Bronchial epithelial cell (primary cell): ENCODE data around the gene EPB41. TPM values are rescaled to one million over a fixed set of nuclear protein-coding genes. Genes with fewer than 3 reads are reported as not detected.

Experiments used
- DNase-seq: peaks from one replicate; pipeline ENCODE4 v3.0.0-alpha.2; 2010; ENCODE audit warnings: low read depth
- FAIRE-seq: peaks from 2 replicates; lab custom pipeline; 2011; peaks lifted over from hg19 to GRCh38; lab: Jason Lieb, UNC
- H3K27me3 ChIP-seq: 2 replicates; pipeline ENCODE4 v1.5.1; 2011; ENCODE audit warnings: low read length; ENCODE audit not compliant: control insufficient read depth, insufficient read depth
- H3K36me3 ChIP-seq: 2 replicates; pipeline ENCODE4 v1.5.1; 2011; ENCODE audit warnings: low read length; ENCODE audit not compliant: control insufficient read depth, insufficient read depth
- H3K4me3 ChIP-seq: 2 replicates; pipeline ENCODE4 v1.5.1; 2011; ENCODE audit warnings: mild to moderate bottlenecking, low read depth, low read length, control low read depth
- CTCF ChIP-seq: IDR thresholded peaks from 2 replicates; pipeline ENCODE4 v1.5.1; 2011; ENCODE audit warnings: mild to moderate bottlenecking, moderate library complexity, low read length, control low read depth, inconsistent platforms; ENCODE audit not compliant: insufficient read depth, severe bottlenecking
- total RNA-seq: library from RNA; depleted of rRNA; stranded (reverse); fragments of >200 nt; gene quantifications from 2 replicates; pipeline ENCODE4 v1.2.1, GENCODE V29; 2014

EPB41 gene
- total RNA-seq, 1 donor from 2014 or later, result 21.6 TPM

DNA sequence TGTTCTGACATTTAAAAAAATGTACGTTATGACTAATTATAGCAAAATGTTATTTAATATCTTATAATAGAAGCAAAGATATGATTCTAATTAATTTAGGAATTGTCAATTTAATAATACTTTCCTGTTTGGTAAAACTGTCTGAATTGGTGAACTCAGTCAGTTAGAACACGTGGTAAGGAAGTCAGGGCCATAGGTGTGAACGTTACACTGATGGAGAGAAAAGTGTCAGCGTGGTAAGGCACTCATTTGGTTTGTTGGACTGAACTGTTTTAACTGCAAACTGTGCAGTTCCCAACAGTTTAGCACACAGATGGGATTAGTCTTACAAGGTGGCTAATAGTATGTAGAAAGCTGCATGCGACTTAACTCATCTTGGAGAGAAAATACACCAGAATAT lies 102.9 kb downstream of the EPB41 start:
- no peak for FAIRE-seq
- TF ChIP-seq CTCF, result no peak
- no peaks in the 10 kb centered on the region for H3K36me3 ChIP-seq

DNA sequence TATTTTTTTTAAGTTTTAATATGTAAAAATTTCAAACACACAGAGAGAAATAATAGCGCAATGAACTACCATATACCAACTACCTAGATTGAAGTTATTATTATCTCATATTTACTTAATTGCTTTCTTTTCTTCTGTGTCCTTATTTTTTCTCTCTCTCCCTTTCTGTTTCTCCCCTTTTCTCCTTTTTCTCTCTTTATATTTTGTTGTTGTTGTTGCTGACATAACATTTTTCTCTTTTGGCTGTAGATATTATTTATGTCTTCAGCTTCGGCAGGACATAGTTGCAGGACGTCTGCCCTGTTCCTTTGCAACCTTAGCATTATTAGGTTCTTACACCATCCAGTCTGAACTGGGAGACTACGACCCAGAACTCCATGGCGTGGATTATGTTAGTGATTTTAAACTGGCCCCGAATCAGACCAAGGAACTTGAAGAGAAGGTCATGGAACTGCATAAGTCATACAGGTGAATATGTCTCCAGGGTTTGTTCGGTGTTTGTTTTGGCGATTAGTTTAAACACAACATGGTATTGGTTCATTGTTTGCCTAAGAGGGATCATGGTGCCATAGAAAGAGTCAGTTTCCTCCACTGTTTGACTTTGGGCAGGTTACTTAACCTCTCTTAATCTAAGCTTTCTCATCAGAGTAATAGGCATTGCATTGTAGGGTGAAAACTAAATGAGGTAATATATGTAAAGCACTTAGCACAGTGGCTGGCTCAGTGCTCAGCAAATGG lies 103.8 kb downstream of the EPB41 start:
- FAIRE-seq, result no peak
- TF ChIP-seq CTCF, result no peak
- no peaks in the 10 kb centered on the region for H3K27me3 ChIP-seq
- H3K4me3 ChIP-seq, result no peak overlapping the region
- H3K36me3 ChIP-seq, result no peaks in the 10 kb centered on the region
- DNase-seq, result no peak

More for the DNA sequence above, 102.9 kb downstream of the EPB41 start:
- DNase-seq, result no peak
- Histone ChIP-seq H3K27me3 (no peaks in the 10 kb centered on the region), H3K4me3 (no peak overlapping the region)

DNA sequence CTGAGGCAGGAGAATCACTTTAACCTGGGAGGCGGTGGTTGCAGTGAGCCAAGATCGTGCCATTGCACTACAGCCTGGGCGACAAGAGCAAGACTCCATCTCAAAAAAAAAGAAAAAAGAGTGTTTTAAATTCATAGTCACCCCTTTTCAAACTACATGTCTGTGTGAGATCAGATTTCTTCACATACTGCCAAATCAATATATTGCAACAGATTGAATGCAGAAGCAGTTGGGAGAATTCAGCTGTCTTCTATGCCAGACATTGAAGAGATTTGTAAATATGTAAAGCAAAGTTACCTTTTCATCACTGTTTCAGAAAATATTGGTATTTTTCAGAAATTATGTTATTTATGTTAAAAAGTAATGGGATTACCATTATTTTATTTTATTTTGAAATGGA lies 108.3 kb downstream of the EPB41 start:
- Histone ChIP-seq H3K27me3 (no peaks in the 10 kb centered on the region), H3K36me3 (no peaks in the 10 kb centered on the region), H3K4me3 (no peak overlapping the region)
- FAIRE-seq (no peak), DNase-seq (no peak)
- no peak for TF ChIP-seq CTCF

- no peak for DNase-seq
- Histone ChIP-seq H3K4me3 (no peak overlapping the region), H3K27me3 (no peaks in the 10 kb centered on the region), H3K36me3 (no peaks in the 10 kb centered on the region)
- no peak for FAIRE-seq
- TF ChIP-seq CTCF, result no peak
Observed at GRCh38 chr1:29029667-29030066, 115.3 kb downstream of the EPB41 start.

GRCh38 chr1:29032841-29033240 lies 118.5 kb downstream of the EPB41 start:
- H3K27me3 ChIP-seq, result no peaks in the 10 kb centered on the region
- no peak overlapping the region for H3K4me3 ChIP-seq
- no peaks in the 10 kb centered on the region for H3K36me3 ChIP-seq
- FAIRE-seq (no peak), DNase-seq (no peak)
- TF ChIP-seq CTCF, result no peak

GRCh38 chr1:29033829-29034466 lies 119.6 kb downstream of the EPB41 start:
- H3K4me3 ChIP-seq, result no peak overlapping the region
- TF ChIP-seq CTCF, result no peak
- no peak for FAIRE-seq
- H3K27me3 ChIP-seq, result no peaks in the 10 kb centered on the region
- no peaks in the 10 kb centered on the region for H3K36me3 ChIP-seq
- DNase-seq, result peak; percentile 60
